ENCODE results near the gene NAPEPLD.
A peak's percentile ranks its signal among the peaks of the same experiment; 100 is the strongest.

Gene NAPEPLD

DNA sequence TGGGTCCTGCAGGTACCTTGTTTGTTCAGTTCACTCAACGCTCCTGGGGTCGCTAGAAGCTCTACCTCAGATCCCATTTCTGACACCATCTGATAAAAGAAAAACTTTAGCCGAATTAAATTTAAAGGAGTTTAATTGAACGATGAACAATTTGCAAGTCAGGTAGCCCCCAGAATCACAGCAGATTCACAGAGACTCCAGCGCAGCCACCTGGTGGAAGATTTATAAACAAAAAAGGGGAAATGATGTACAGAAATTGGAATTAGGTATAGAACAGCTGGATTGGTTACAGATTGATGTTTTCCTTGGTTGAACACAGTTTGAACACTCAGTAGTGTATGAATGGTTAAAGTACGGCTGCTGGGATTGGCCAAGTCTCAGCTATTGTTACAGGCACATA is 97.4 kb downstream of the NAPEPLD start:
- 94% methylated on average over 3 of the region's 6 CpGs for WGBS (ENCODE audit: insufficient coverage)
- Histone ChIP-seq H3K27ac (ENCODE audit: insufficient read depth in 1 of 2, low read depth in 1 of 2, low read length in 2 of 2, poor library complexity in 1 of 2, severe bottlenecking in 2 of 2) (no peak overlapping the region), H3K36me3 (ENCODE audit: control insufficient read depth in 4 of 4, insufficient read depth in 4 of 4, low read length in 3 of 4) (peaks cover 0 to 2% (median 0%) of the 10 kb centered on the region in 4 experiments), H3K4me3 (ENCODE audit: control insufficient read depth in 1 of 7, extremely low read depth in 1 of 7, insufficient read depth in 4 of 7, low read depth in 2 of 7, low read length in 6 of 7) (no peak overlapping the region), H3K9me3 (ENCODE audit: control extremely low read depth in 1 of 5, control insufficient read depth in 4 of 5, insufficient read depth in 2 of 5, low read depth in 1 of 5, low read length in 4 of 5) (peaks cover 0 to 5% (median 0%) of the 10 kb centered on the region in 5 experiments), H3K4me1 (ENCODE audit: control extremely low read depth in 1 of 4, control insufficient read depth in 4 of 4, insufficient read depth in 4 of 4, low read length in 3 of 4) (no peaks in the 10 kb centered on the region), H3K27me3 (replicated peaks in 2 of 5; ENCODE audit: control insufficient read depth in 4 of 5, insufficient read depth in 5 of 5, low read length in 4 of 5) (no peaks in the 10 kb centered on the region)
- peak in 1 of 3 donors; percentile 11 for DNase-seq
- ChIA-PET CTCF (interaction anchor here (0.8 to 2.1 kb wide), 5 partner anchors 10 to 234 kb away, joined by 3 to 7 read pairs (median 4); no protein-coding TSS in a partner anchor), POLR2A (no interaction called here)
